GM23338 (cell line): ENCODE results near the gene RBP3. TPM values are rescaled to one million over a fixed set of nuclear protein-coding genes. Genes with fewer than 3 reads are reported as not detected.

Source experiments
- CREB1 ChIP-seq: fragments of 250-450 bp; sonication (Bioruptor Pico); IDR thresholded peaks from 2 replicates; pipeline ENCODE4 v1.5.0; 2020; ENCODE audit warnings: low read depth, mild to moderate bottlenecking, moderate library complexity
- CTCF ChIP-seq, 2 experiments: fragments of 200-600 bp in 1 of 2; sonication (generic) in 1 of 2; conservative IDR thresholded peaks; 2 replicates each; pipeline versions ENCODE4 v1.5.1 to v1.6.1; 2016 to 2017; ENCODE audit warnings: antibody characterized with exemption in 2 of 2, low read depth in 2 of 2, mild to moderate bottlenecking in 2 of 2, moderate library complexity in 1 of 2
- ETS1 ChIP-seq: IDR thresholded peaks from 2 replicates; pipeline ENCODE4 v1.6.1; 2016; ENCODE audit warnings: antibody characterized with exemption
- EZH2 ChIP-seq: fragments of 200-600 bp; sonication (generic); IDR thresholded peaks from one replicate; pipeline ENCODE4 v1.8.0; 2017; ENCODE audit warnings: antibody characterized with exemption, mild to moderate bottlenecking, low read depth; ENCODE audit not compliant: unreplicated experiment
- EZH2phosphoT487 ChIP-seq: fragments of 200-600 bp; sonication (generic); IDR thresholded peaks from one replicate; pipeline ENCODE4 v1.8.1; 2018; ENCODE audit warnings: antibody characterized with exemption; ENCODE audit not compliant: unreplicated experiment
- JUNB ChIP-seq: IDR thresholded peaks from one replicate; pipeline ENCODE4 v1.6.1; 2016; ENCODE audit warnings: antibody characterized with exemption; ENCODE audit not compliant: unreplicated experiment
- NANOG ChIP-seq: IDR thresholded peaks from 2 replicates; pipeline ENCODE4 v1.6.1; 2016; ENCODE audit warnings: antibody characterized with exemption, borderline replicate concordance
- POLR2AphosphoS5 ChIP-seq: IDR thresholded peaks from 2 replicates; pipeline ENCODE4 v1.6.1; 2016; ENCODE audit warnings: antibody characterized with exemption, low read depth
- STAT1 ChIP-seq: IDR thresholded peaks from one replicate; pipeline ENCODE4 v1.6.1; 2016; ENCODE audit warnings: antibody characterized with exemption; ENCODE audit not compliant: unreplicated experiment
- ZNF114 ChIP-seq: fragments of 250-450 bp; sonication (Bioruptor Pico); IDR thresholded peaks from 2 replicates; pipeline ENCODE4 v1.5.0; 2020; ENCODE audit warnings: mild to moderate bottlenecking, moderate library complexity
- ZNF462 ChIP-seq: fragments of 250-450 bp; sonication (Bioruptor Pico); IDR thresholded peaks from 2 replicates; pipeline ENCODE4 v1.5.0; 2020; ENCODE audit warnings: mild to moderate bottlenecking, moderate library complexity
- polyA plus RNA-seq: library from polyadenylated mRNA; unstranded; fragments of >200 nt; fragmentation: Nextera tagmentation; extraction: Ambion mirVana; gene quantifications from 2 replicates; pipeline ENCODE4 v1.2.1, GENCODE V29; 2016
- total RNA-seq: library from RNA; depleted of rRNA; stranded (reverse); fragments of >200 nt; shearing (Covaris generic); gene quantifications from 2 replicates; pipeline ENCODE4 v1.2.3, GENCODE V29; 2014

Gene RBP3
- total and polyA plus RNA-seq, 2 experiments from 2014 or later, result not detected

GRCh38 chr10:47405857-47406547 lies 57.8 kb downstream of the RBP3 start (continued):
- TF ChIP-seq ZNF462 (CRISPR knock-in tag) (no peak), NANOG (no peak), ETS1 (no peak), CREB1 (no peak), CTCF (conservative IDR thresholded peaks at IDR 0.05; ENCODE audit: low read depth in 2 of 2) (no peak), EZH2phosphoT487 (no peak), POLR2AphosphoS5 (no peak), EZH2 (no peak), ZNF114 (CRISPR knock-in tag) (no peak), STAT1 (no peak), JUNB (no peak)
